H1 (cell line): ENCODE results near the gene PRDM2. TPM values are rescaled to one million over a fixed set of nuclear protein-coding genes. Genes with fewer than 3 reads are reported as not detected.

Experiments used
- CTCF ChIA-PET: fragments of 300-600 bp; sonication (Branson Sonifier 250); formaldehyde crosslinking; loops from one replicate; lab custom pipeline; 2021; ENCODE audit not compliant: partially characterized antibody; lab: Charles Lee
- POLR2A ChIA-PET: fragments of 300-600 bp; sonication (Branson Sonifier 250); formaldehyde crosslinking; loops from one replicate; lab custom pipeline; 2021; ENCODE audit warnings: inconsistent platforms; ENCODE audit not compliant: partially characterized antibody; lab: Charles Lee
- DNase-seq, 2 experiments: peaks; one replicate each; pipeline versions ENCODE4 v3.0.0 to v3.0.0-alpha.2; 2010 to 2022; ENCODE audit warnings: low spot score in 2 of 2, low read depth in 1 of 2, mixed read lengths in 1 of 2
- FAIRE-seq: peaks from 2 replicates; lab custom pipeline; 2011; peaks lifted over from hg19 to GRCh38; lab: Jason Lieb, UNC
- H2AFZ ChIP-seq: 2 replicates; pipeline ENCODE4 v1.8.1; 2012; ENCODE audit warnings: low read length, inconsistent platforms
- H2AK5ac ChIP-seq: 2 replicates; pipeline ENCODE4 v1.6.1; 2013; ENCODE audit warnings: low read depth, low read length
- H2BK120ac ChIP-seq: replicated peaks from 2 replicates; pipeline ENCODE3; 2013; ENCODE audit warnings: low read depth, low read length, inconsistent platforms
- H2BK12ac ChIP-seq: 2 replicates; pipeline ENCODE4 v1.6.1; 2013; ENCODE audit warnings: low read depth, low read length
- H2BK15ac ChIP-seq: 2 replicates; pipeline ENCODE4 v1.6.1; 2013; ENCODE audit warnings: low read length
- H2BK20ac ChIP-seq: 2 replicates; pipeline ENCODE4 v1.6.1; 2013; ENCODE audit warnings: low read length
- H2BK5ac ChIP-seq: 2 replicates; pipeline ENCODE4 v1.6.1; 2013; ENCODE audit warnings: low read depth, low read length
- H3K14ac ChIP-seq: 2 replicates; pipeline ENCODE4 v1.6.1; 2013; ENCODE audit warnings: inconsistent platforms; ENCODE audit not compliant: insufficient read length
- H3K18ac ChIP-seq: 2 replicates; pipeline ENCODE4 v1.6.1; 2013; ENCODE audit warnings: low read length; ENCODE audit errors: extremely low read depth
- H3K23ac ChIP-seq: 2 replicates; pipeline ENCODE4 v1.6.1; 2013; ENCODE audit warnings: inconsistent platforms; ENCODE audit not compliant: insufficient read length
- H3K23me2 ChIP-seq: 2 replicates; pipeline ENCODE4 v1.6.1; 2013; ENCODE audit warnings: low read depth, low read length
- H3K27ac ChIP-seq: 2 replicates; pipeline ENCODE4 v1.6.1; 2011; ENCODE audit warnings: low read depth, low read length, inconsistent platforms
- H3K27me3 ChIP-seq, 4 experiments: replicated peaks in 1 of 4; 1 replicate in 1 of 4; 2 replicates in 3 of 4; pipeline versions ENCODE4 v1.6.1 to v1.8.1; 2011 to 2013; ENCODE audit warnings: low read length in 3 of 4, mild to moderate bottlenecking in 3 of 4, inconsistent platforms in 2 of 4, mixed read lengths in 2 of 4, moderate library complexity in 1 of 4; ENCODE audit not compliant: control insufficient read depth in 3 of 4, insufficient read depth in 3 of 4; ENCODE audit errors: extremely low read depth in 1 of 4
- H3K36me3 ChIP-seq, 4 experiments: 2 replicates each; pipeline versions ENCODE4 v1.6.1 to v1.8.1; 2011 to 2013; ENCODE audit warnings: mild to moderate bottlenecking in 4 of 4, low read length in 3 of 4, moderate library complexity in 2 of 4, control low read depth in 1 of 4, inconsistent platforms in 1 of 4; ENCODE audit not compliant: insufficient read depth in 4 of 4, control insufficient read depth in 2 of 4
- H3K4ac ChIP-seq: replicated peaks from 2 replicates; pipeline ENCODE3; 2013; ENCODE audit warnings: low read length, low read depth, mixed read lengths, inconsistent platforms; ENCODE audit not compliant: insufficient read length
- H3K4me1 ChIP-seq, 4 experiments: replicated peaks in 1 of 4; 1 replicate in 1 of 4; 2 replicates in 3 of 4; pipeline versions ENCODE4 v1.6.1 to v1.8.1; 2011 to 2013; ENCODE audit warnings: low read length in 3 of 4, inconsistent platforms in 2 of 4, mixed read lengths in 1 of 4; ENCODE audit not compliant: insufficient read depth in 4 of 4, control insufficient read depth in 3 of 4
- H3K4me2 ChIP-seq, 2 experiments: 2 replicates each; pipeline versions ENCODE4 v1.6.1 to v1.8.1; 2011 to 2013; ENCODE audit warnings: low read depth in 2 of 2, low read length in 2 of 2, control low read depth in 1 of 2, inconsistent platforms in 1 of 2, mild to moderate bottlenecking in 1 of 2; ENCODE audit not compliant: insufficient read depth in 1 of 2
- H3K4me3 ChIP-seq, 4 experiments: fragments of 200-600, 300-600 bp in 1 of 4; sonication (generic), shearing (Covaris generic), sonication (Bioruptor Twin) in 1 of 4; 2 replicates each; pipeline versions ENCODE4 v1.5.1 to v1.8.1; 2011 to 2016; ENCODE audit warnings: low read length in 4 of 4, low read depth in 3 of 4, control low read depth in 2 of 4, inconsistent platforms in 2 of 4, mild to moderate bottlenecking in 2 of 4, mixed read lengths in 1 of 4, moderate library complexity in 1 of 4; ENCODE audit not compliant: insufficient read depth in 2 of 4; ENCODE audit errors: extremely low read depth in 1 of 4
- H3K56ac ChIP-seq: replicated peaks from 2 replicates; pipeline ENCODE3; 2013; ENCODE audit warnings: low read depth, mild to moderate bottlenecking, mixed read lengths, low read length, inconsistent platforms; ENCODE audit not compliant: insufficient read length
- H3K79me1 ChIP-seq: 2 replicates; pipeline ENCODE4 v1.6.1; 2013; ENCODE audit warnings: low read depth, low read length, control low read depth
- H3K79me2 ChIP-seq, 2 experiments: 2 replicates each; pipeline versions ENCODE4 v1.6.1 to v1.8.1; 2012 to 2013; ENCODE audit warnings: low read length in 2 of 2, mild to moderate bottlenecking in 2 of 2, inconsistent platforms in 1 of 2; ENCODE audit not compliant: insufficient read depth in 2 of 2, control insufficient read depth in 1 of 2
- H3K9ac ChIP-seq, 4 experiments: replicated peaks in 1 of 4; 1 replicate in 1 of 4; 2 replicates in 3 of 4; pipeline versions ENCODE4 v1.6.1 to v1.8.1; 2011 to 2013; ENCODE audit warnings: low read depth in 3 of 4, low read length in 3 of 4, control low read depth in 2 of 4, mild to moderate bottlenecking in 2 of 4, moderate library complexity in 2 of 4, inconsistent platforms in 1 of 4; ENCODE audit errors: extremely low read depth in 1 of 4
- H3K9me3 ChIP-seq, 2 experiments: 2 replicates each; pipeline versions ENCODE4 v1.6.1 to v1.8.1; 2012 to 2013; ENCODE audit warnings: mild to moderate bottlenecking in 2 of 2, moderate library complexity in 2 of 2, control low read depth in 1 of 2, inconsistent platforms in 1 of 2, low read depth in 1 of 2, low read length in 1 of 2, mixed read lengths in 1 of 2; ENCODE audit not compliant: insufficient read depth in 2 of 2
- H4K20me1 ChIP-seq, 2 experiments: replicated peaks in 1 of 2; 2 replicates each; pipeline versions ENCODE3 to v1.8.1; 2011 to 2013; ENCODE audit warnings: inconsistent platforms in 2 of 2, low read length in 2 of 2, mild to moderate bottlenecking in 1 of 2; ENCODE audit not compliant: insufficient read depth in 2 of 2, control insufficient read depth in 1 of 2
- H4K5ac ChIP-seq: 2 replicates; pipeline ENCODE4 v1.6.1; 2013; ENCODE audit warnings: low read length, low read depth, mixed read lengths, inconsistent platforms; ENCODE audit not compliant: insufficient read length
- H4K8ac ChIP-seq: 2 replicates; pipeline ENCODE4 v1.8.0; 2013; ENCODE audit warnings: mild to moderate bottlenecking, moderate library complexity, low read length, inconsistent platforms; ENCODE audit not compliant: insufficient read depth; ENCODE audit errors: extremely low read depth
- H4K91ac ChIP-seq: replicated peaks from 2 replicates; pipeline ENCODE3; 2013; ENCODE audit warnings: low read length, mixed read lengths, inconsistent platforms; ENCODE audit not compliant: insufficient read length
- CEBPB ChIP-seq: IDR thresholded peaks from 2 replicates; pipeline ENCODE4 v1.6.1; 2012; ENCODE audit warnings: low read depth, low read length
- EGR1 ChIP-seq: IDR thresholded peaks from 2 replicates; pipeline ENCODE4 v1.6.1; 2011; ENCODE audit warnings: low read depth, low read length, borderline replicate concordance
- HDAC2 ChIP-seq, 2 experiments: fragments of 300-600 bp in 1 of 2; sonication (generic) in 1 of 2; IDR thresholded peaks; 2 replicates each; pipeline ENCODE4 v1.6.1; 2011 to 2012; ENCODE audit warnings: low read depth in 2 of 2, low read length in 2 of 2, mild to moderate bottlenecking in 2 of 2, moderate library complexity in 2 of 2, borderline replicate concordance in 1 of 2, inconsistent platforms in 1 of 2
- POLR2AphosphoS5 ChIP-seq: IDR thresholded peaks from 2 replicates; pipeline ENCODE4 v1.6.1; 2011; ENCODE audit warnings: low read depth, low read length
- RFX5 ChIP-seq: IDR thresholded peaks from 2 replicates; pipeline ENCODE4 v1.6.1; 2011; ENCODE audit warnings: low read depth, low read length, improper control_type of control experiment, borderline replicate concordance
- RXRA ChIP-seq: IDR thresholded peaks from 2 replicates; pipeline ENCODE4 v1.6.1; 2011; ENCODE audit warnings: low read depth, mild to moderate bottlenecking, low read length, moderate library complexity; ENCODE audit not compliant: insufficient read depth
- SP1 ChIP-seq: IDR thresholded peaks from 2 replicates; pipeline ENCODE4 v1.6.1; 2011; ENCODE audit warnings: low read depth, low read length
- SP2 ChIP-seq: IDR thresholded peaks from 2 replicates; pipeline ENCODE4 v1.6.1; 2012; ENCODE audit warnings: mild to moderate bottlenecking, low read length, inconsistent platforms
- TCF12 ChIP-seq: IDR thresholded peaks from 2 replicates; pipeline ENCODE4 v1.6.1; 2011; ENCODE audit warnings: low read depth, mild to moderate bottlenecking, low read length
- WGBS, 2 experiments: shearing (Covaris generic) in 1 of 2; methylation state at CpG; one replicate each; pipeline versions ENCODE4 v1.1.6 to v1.1.7; 2013 to 2015; ENCODE audit warnings: low lambda C conversion rate in 2 of 2, mixed read lengths in 2 of 2, inconsistent platforms in 1 of 2, low coverage in 1 of 2, missing lambda C conversion rate in 1 of 2; ENCODE audit not compliant: insufficient replicate concordance in 2 of 2, insufficient coverage in 1 of 2, insufficient read length in 1 of 2; ENCODE audit errors: extremely low coverage in 1 of 2, missing lambda C conversion rate in 1 of 2; 5-methylcytosine and 5-hydroxymethylcytosine counted together
- polyA plus RNA-seq, 7 experiments: library from polyadenylated mRNA; depleted of rRNA in 3 of 7; stranded (reverse) in 5 of 7; unstranded in 2 of 7; fragments of >200 nt in 5 of 7; fragments of 200-250 nt in 2 of 7; gene quantifications; 1 replicate in 5 of 7; 2 replicates in 1 of 7; 4 replicates in 1 of 7; pipeline versions ENCODE4 v1.2.1 to v1.2.3, GENCODE V29; 2011 to 2013; ENCODE audit warnings: missing spikeins in 2 of 7, mixed read lengths in 2 of 7
- total RNA-seq: library from RNA; stranded (reverse); fragmentation: NEBNext Ultra II Directional; extraction: Animal tissue kit (Norgen Biotek cat#: 25700); gene quantifications from 2 replicates; pipeline ENCODE4 v1.2.1, GENCODE V29; 2021

PRDM2 gene
- total and polyA plus RNA-seq, 2 of the 8 experiments (the other 6 are each of a cell fraction or from before 2014, with no cell fraction given): 5.8 to 21.2 TPM

GRCh38 chr1:13723810-13724209 lies 23.8 kb downstream of the PRDM2 start:
- H2BK120ac ChIP-seq: no peak overlapping the region
- H2BK12ac ChIP-seq: no peak overlapping the region
- H3K4me1 ChIP-seq: peaks cover 0 to 8% (median under 1%) of the 10 kb centered on the region in 4 experiments; a peak in 1 of 7 replicates
- peaks cover 0 to 3% of the 10 kb centered on the region in 2 experiments; a peak in 1 of 4 replicates for H3K79me2 ChIP-seq
- no peaks in the 10 kb centered on the region for H3K9me3 ChIP-seq
- CTCF ChIA-PET: interaction anchor here (0.9 to 1.2 kb wide), 2 partner anchors 41 to 58 kb away, joined by 4 read pairs; no protein-coding TSS in a partner anchor
- H4K20me1 ChIP-seq: peaks cover 36 to 53% of the 10 kb centered on the region in 2 experiments
- no peak overlapping the region for H2AFZ ChIP-seq
- H3K4ac ChIP-seq: no peak overlapping the region
- no peak overlapping the region for H2AK5ac ChIP-seq
- DNase-seq (no peak), FAIRE-seq (peak; percentile 81)
- no peak overlapping the region for H3K14ac ChIP-seq
- no peak overlapping the region for H2BK20ac ChIP-seq
- POLR2A ChIA-PET: no interaction called here
- H4K8ac ChIP-seq: no peak overlapping the region
- H3K27me3 ChIP-seq: peaks cover 33 to 67% (median 50%) of the 10 kb centered on the region in 4 experiments
- TF ChIP-seq HDAC2 (IDR thresholded peaks at IDR 0.05; ENCODE audit: borderline replicate concordance in 1 of 2, low read depth in 2 of 2, low read length in 2 of 2): 0 out of 4 replicates have a peak, but pooled peaks of 1 of the 2 experiments have one; percentile 9
- TF ChIP-seq CEBPB: peak; percentile 89
- TF ChIP-seq TCF12: peak; percentile 90; the same call in 1 of the 2 replicates
- peak; percentile 85; the same call in 1 of the 2 replicates for TF ChIP-seq RXRA
- peak; percentile 96 for TF ChIP-seq POLR2AphosphoS5
- peak; percentile 14; the same call in 1 of the 2 replicates for TF ChIP-seq SP1
- no peak for TF ChIP-seq RFX5
- TF ChIP-seq SP2: no peak
- TF ChIP-seq EGR1: 0 out of 2 replicates have a peak, but pooled peaks have one; percentile 25
- H3K4me2 ChIP-seq: no peak overlapping the region
- H3K23ac ChIP-seq: no peak overlapping the region
- no peak overlapping the region for H4K5ac ChIP-seq
- no peak overlapping the region for H3K27ac ChIP-seq
- H2BK15ac ChIP-seq: no peak overlapping the region
- no peak overlapping the region for H4K91ac ChIP-seq
- H2BK5ac ChIP-seq: no peak overlapping the region
- no peak overlapping the region for H3K18ac ChIP-seq
- no peaks in the 10 kb centered on the region for H3K36me3 ChIP-seq
- H3K23me2 ChIP-seq: no peaks in the 10 kb centered on the region; the same call in 1 of the 2 replicates
- 77% methylated on average over 4 of the region's 4 CpGs; no CpG with 5 or more reads in 1 of the 2 experiments for WGBS, 2 experiments
- H3K56ac ChIP-seq: no peak overlapping the region
- H3K79me1 ChIP-seq: no peaks in the 10 kb centered on the region; the same call in 1 of the 2 replicates
- H3K9ac ChIP-seq: no peak overlapping the region
- no peak overlapping the region for H3K4me3 ChIP-seq
